Thoracic aorta (tissue), 2 donors: Measurements from ENCODE around the gene NT5E. TPM values are rescaled to one million over a fixed set of nuclear protein-coding genes. Genes with fewer than 3 reads are reported as not detected.
"Not testable (repeated sequence)": the region's sequence is repeated elsewhere in the genome, so short reads cannot be mapped to it uniquely, and the experiment has no call there.

Source experiments
- ATAC-seq: fragments of 150-250 bp; one replicate; pipeline ENCODE4 v1.8.0; 2017; ENCODE audit warnings: low read depth; ENCODE audit not compliant: insufficient number of reproducible peaks, low FRiP score
- DNase-seq: peaks from one replicate; pipeline ENCODE4 v3.0.0-alpha.2; 2020; ENCODE audit warnings: low spot score
- H3K27ac ChIP-seq, 2 donors: fragments of 200-600 bp; sonication (generic); 1 replicate in 1 of 2; 2 replicates in 1 of 2; pipeline ENCODE4 v1.5.1; 2016; ENCODE audit warnings: mild to moderate bottlenecking in 2 of 2, moderate library complexity in 2 of 2
- H3K27me3 ChIP-seq: fragments of 200-600 bp; sonication (generic); replicated peaks from 2 replicates; pipeline ENCODE4 v1.6.0; 2016; ENCODE audit warnings: mild to moderate bottlenecking; ENCODE audit not compliant: insufficient read depth
- H3K36me3 ChIP-seq: fragments of 200-600 bp; sonication (generic); one replicate; pipeline ENCODE4 v1.5.1; 2016
- H3K4me1 ChIP-seq, 2 donors: fragments of 200-600 bp; sonication (generic); 1 replicate in 1 of 2; 2 replicates in 1 of 2; pipeline versions ENCODE4 v1.5.1 to v1.6.0; 2016; ENCODE audit warnings: low read depth in 2 of 2, mild to moderate bottlenecking in 1 of 2; ENCODE audit not compliant: control insufficient read depth in 1 of 2
- H3K4me3 ChIP-seq: fragments of 200-600 bp; sonication (generic); 2 replicates; pipeline ENCODE4 v1.5.1; 2016; ENCODE audit warnings: mild to moderate bottlenecking
- H3K9me3 ChIP-seq: fragments of 200-600 bp; sonication (generic); 2 replicates; pipeline ENCODE4 v1.5.1; 2016
- total RNA-seq, 2 donors: library from RNA; depleted of rRNA; stranded (reverse); fragments of >200 nt; gene quantifications; one replicate each; pipeline versions ENCODE4 v1.1.0 to v1.2.3, GENCODE V29; 2016
- TF ChIP-seq, protein P1 (sequence below): fragments of 200-600 bp; sonication (generic); IDR thresholded peaks from one replicate; pipeline ENCODE4 v1.5.1; 2019; ENCODE audit warnings: antibody characterized with exemption

NT5E gene
- total RNA-seq, 2 donors from 2014 or later, result 47.4 to 57.4 TPM

DNA sequence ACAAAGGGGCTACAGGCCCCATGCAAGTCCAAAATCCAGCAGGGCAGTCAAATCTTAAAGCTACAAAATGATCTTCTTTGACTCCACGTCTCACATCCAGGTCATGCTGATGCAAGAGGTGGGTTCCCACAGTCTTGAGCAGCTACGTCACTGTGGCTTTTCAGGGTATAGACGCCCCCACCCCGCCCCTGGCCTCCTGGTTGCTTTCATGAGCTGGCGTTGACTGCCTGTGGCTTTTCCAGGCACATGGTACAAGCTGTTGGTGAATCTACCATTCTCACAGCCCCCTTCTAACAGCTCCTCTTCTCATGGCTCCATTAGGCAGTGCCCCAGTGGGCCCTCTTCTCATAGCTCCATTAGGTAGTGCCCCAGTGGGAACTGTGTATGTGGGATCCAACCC, 47.0 kb downstream of the NT5E start:
- Histone ChIP-seq H3K27ac (no peak overlapping the region), H3K4me3 (no peak overlapping the region), H3K27me3 (no peaks in the 10 kb centered on the region), H3K9me3 (no peaks in the 10 kb centered on the region), H3K4me1 (no peaks in the 10 kb centered on the region), H3K36me3 (no peaks in the 10 kb centered on the region)
- TF ChIP-seq, protein P1, sequence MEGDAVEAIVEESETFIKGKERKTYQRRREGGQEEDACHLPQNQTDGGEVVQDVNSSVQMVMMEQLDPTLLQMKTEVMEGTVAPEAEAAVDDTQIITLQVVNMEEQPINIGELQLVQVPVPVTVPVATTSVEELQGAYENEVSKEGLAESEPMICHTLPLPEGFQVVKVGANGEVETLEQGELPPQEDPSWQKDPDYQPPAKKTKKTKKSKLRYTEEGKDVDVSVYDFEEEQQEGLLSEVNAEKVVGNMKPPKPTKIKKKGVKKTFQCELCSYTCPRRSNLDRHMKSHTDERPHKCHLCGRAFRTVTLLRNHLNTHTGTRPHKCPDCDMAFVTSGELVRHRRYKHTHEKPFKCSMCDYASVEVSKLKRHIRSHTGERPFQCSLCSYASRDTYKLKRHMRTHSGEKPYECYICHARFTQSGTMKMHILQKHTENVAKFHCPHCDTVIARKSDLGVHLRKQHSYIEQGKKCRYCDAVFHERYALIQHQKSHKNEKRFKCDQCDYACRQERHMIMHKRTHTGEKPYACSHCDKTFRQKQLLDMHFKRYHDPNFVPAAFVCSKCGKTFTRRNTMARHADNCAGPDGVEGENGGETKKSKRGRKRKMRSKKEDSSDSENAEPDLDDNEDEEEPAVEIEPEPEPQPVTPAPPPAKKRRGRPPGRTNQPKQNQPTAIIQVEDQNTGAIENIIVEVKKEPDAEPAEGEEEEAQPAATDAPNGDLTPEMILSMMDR, result no peak
- DNase-seq (no peak), ATAC-seq (no peak)

DNA sequence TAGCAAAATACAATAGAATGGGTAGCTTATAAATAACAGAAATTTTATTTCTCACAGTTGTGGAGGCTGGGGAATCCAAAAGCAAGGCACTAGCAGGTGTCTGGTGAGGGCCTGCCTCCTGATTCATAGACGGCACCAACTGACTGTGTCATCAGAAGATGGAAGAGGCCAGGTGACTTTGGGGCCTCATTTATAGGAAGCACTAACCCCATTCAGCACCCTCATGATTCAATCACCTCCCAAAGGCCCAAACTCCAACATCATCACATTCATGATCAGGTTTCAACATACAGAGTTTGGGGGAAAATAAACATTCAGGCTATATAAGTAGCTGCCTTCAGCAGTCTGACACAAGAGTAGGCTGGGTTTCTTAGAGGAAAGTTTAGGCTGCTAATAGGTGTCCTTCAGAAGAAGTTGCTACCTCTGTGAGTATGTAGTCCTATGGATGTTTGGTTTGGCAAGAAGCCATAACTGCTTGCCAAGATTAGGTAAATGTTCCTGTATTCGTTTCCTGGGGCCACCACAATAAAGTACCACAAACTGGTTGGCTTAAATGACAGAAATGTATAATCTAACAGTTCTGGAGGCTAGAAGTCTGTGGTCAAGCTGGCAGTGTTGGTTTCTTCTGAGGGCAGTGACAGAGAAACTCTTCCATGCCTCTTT, 48.8 kb downstream of the NT5E start:
- no peak for DNase-seq
- ATAC-seq, result no peak

DNA sequence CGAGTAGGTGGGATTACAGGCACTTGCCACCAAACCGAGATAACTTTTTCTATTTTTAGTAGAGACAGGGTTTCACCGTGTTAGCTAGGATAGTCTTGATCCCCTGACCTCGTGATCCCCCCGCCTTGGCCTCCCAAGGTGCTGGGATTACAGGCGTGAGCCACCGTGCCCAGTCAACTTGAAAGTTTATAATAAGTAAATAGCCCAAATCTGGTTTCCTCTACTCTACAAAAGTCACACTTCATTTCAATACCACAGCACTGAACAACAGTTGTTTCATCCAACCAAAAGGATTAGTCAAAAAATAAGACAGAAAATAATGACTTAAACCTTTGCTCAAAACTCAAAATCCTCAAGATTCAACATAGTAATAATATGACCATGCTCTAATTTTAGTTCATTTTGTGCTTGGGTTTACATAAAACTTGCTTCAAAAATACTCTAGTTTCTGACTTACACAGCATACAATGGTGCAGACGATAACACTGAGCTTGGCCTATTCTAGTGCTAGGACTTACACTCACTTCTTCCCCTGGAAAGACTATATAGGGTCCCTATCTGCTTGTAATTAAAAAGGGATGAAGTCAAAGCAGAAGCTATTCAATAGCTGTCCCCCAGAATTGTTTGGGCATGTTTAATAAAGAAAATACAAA, 56.7 kb downstream of the NT5E start:
- Histone ChIP-seq H3K27ac (no peak overlapping the region), H3K4me1 (no peaks in the 10 kb centered on the region), H3K9me3 (no peaks in the 10 kb centered on the region), H3K36me3 (peaks cover 16% of the 10 kb centered on the region), H3K4me3 (no peak overlapping the region), H3K27me3 (no peaks in the 10 kb centered on the region)
- DNase-seq, result no peak
- ATAC-seq, result no peak
- TF ChIP-seq, protein P1, result no peak

More for the DNA sequence above, 48.8 kb downstream of the NT5E start:
- TF ChIP-seq, protein P1, result no peak
- no peaks in the 10 kb centered on the region for H3K4me1 ChIP-seq
- no peaks in the 10 kb centered on the region for H3K27me3 ChIP-seq
- peaks cover 2% of the 10 kb centered on the region for H3K36me3 ChIP-seq
- H3K27ac ChIP-seq, result no peak overlapping the region
- H3K4me3 ChIP-seq, result no peak overlapping the region
- no peaks in the 10 kb centered on the region for H3K9me3 ChIP-seq

DNA sequence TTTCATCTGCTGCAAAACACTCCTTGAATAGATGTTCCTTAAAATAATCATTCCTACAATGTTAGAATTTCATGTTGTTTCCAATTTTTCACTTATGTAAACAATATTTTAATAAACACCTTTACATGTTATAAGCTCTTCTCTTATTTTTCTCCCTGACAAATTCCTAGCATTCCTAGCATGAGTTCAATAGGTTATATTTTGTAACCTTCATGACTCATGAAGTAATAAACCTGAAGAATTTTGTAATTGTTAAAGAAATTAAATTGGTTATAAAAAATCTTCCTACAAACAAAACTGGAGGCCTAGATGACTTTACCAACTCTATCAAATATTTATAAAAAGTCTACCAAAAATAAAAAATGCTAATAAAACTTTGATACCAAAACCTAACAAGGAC, 66.3 kb downstream of the NT5E start:
- DNase-seq (no peak), ATAC-seq (no peak)
- H3K36me3 ChIP-seq, result peaks cover 22% of the 10 kb centered on the region
- no peaks in the 10 kb centered on the region for H3K4me1 ChIP-seq
- TF ChIP-seq, protein P1, result no peak
- H3K27ac ChIP-seq, result no peak overlapping the region
- H3K4me3 ChIP-seq, result no peak overlapping the region
- H3K9me3 ChIP-seq, result no peaks in the 10 kb centered on the region
- H3K27me3 ChIP-seq, result no peaks in the 10 kb centered on the region

DNA sequence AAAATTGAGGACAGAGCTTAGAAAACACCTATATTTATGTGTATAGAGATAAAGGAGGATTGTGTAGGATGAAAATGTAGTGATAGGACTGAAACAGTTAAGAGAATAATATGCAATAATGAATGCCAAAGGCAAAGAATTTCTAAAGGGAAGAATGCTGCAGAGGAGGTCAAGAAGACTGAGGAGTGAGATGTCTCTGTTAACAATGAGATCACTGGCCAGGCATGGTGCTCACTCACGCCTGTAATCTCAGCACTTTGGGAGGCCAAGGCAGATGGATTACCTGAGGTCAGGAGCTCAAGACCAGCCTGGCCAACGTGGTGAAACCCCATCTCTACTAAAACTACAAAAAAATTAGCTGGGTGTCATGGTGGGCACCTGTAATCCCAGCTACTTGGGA, 74.4 kb downstream of the NT5E start:
- H3K27ac ChIP-seq, DNase-seq, H3K4me1 ChIP-seq, H3K4me3 ChIP-seq, ATAC-seq, H3K27me3 ChIP-seq, H3K36me3 ChIP-seq, H3K9me3 ChIP-seq: not testable (repeated sequence)
